Transverse colon (tissue), 4 donors: ENCODE data around the gene ATOSA.

Experiments
- CTCF ChIP-seq, 5 experiments: fragments of 200-600 bp in 3 of 5; fragments of 450-650 bp in 2 of 5; sonication (generic) in 3 of 5; IDR thresholded peaks; 1 replicate in 2 of 5; 2 replicates in 3 of 5; pipeline ENCODE4 v1.5.1; 2016 to 2017; ENCODE audit warnings: antibody characterized with exemption in 5 of 5, inconsistent platforms in 3 of 5, mild to moderate bottlenecking in 2 of 5, moderate library complexity in 1 of 5
- POLR2A ChIP-seq: fragments of 450-650 bp; IDR thresholded peaks from one replicate; pipeline ENCODE4 v1.6.1; 2016; ENCODE audit warnings: antibody characterized with exemption, mild to moderate bottlenecking, moderate library complexity
- POLR2AphosphoS5 ChIP-seq, 3 donors: sonication (generic); formaldehyde crosslinking; IDR thresholded peaks; one replicate each; pipeline ENCODE4 v1.6.1; 2016; ENCODE audit warnings: antibody characterized with exemption in 3 of 3

GRCh38 chr15:52651114-52651513 lies 28.1 kb downstream of the ATOSA start:
- no peak for TF ChIP-seq CTCF (IDR thresholded peaks at IDR 0.05)
- TF ChIP-seq POLR2AphosphoS5 (IDR thresholded peaks at IDR 0.05): no peak
- TF ChIP-seq POLR2A: no peak
